COLO829 (cell line): ENCODE results near the gene FAM171A1.

Source experiments
- DNase-seq: peaks from one replicate; pipeline ENCODE4 v3.0.0; 2012; ENCODE audit warnings: low spot score

FAM171A1 gene

GRCh38 chr10:15242261-15242840 is 128.7 kb downstream of the FAM171A1 start:
- no peak for DNase-seq

GRCh38 chr10:15241306-15241705 is 129.8 kb downstream of the FAM171A1 start:
- DNase-seq, result no peak

- DNase-seq, result peak; percentile 16
Observed at GRCh38 chr10:15238555-15239335, 132.3 kb downstream of the FAM171A1 start.

GRCh38 chr10:15237351-15237750 is 133.7 kb downstream of the FAM171A1 start:
- DNase-seq, result no peak

GRCh38 chr10:15236340-15236739 is 134.7 kb downstream of the FAM171A1 start:
- DNase-seq, result no peak

GRCh38 chr10:15232279-15232678 is 138.8 kb downstream of the FAM171A1 start:
- DNase-seq, result no peak

GRCh38 chr10:15231426-15231825 is 139.7 kb downstream of the FAM171A1 start:
- no peak for DNase-seq

- no peak for DNase-seq
Observed at GRCh38 chr10:15230257-15230656, 140.8 kb downstream of the FAM171A1 start.

- DNase-seq, result no peak
Observed at GRCh38 chr10:15229268-15229667, 141.8 kb downstream of the FAM171A1 start.

GRCh38 chr10:15228426-15228825 is 142.7 kb downstream of the FAM171A1 start:
- no peak for DNase-seq

GRCh38 chr10:15227611-15228372 is 143.3 kb downstream of the FAM171A1 start:
- DNase-seq, result no peak

GRCh38 chr10:15225511-15225910 is 145.6 kb downstream of the FAM171A1 start:
- no peak for DNase-seq

GRCh38 chr10:15224948-15225347 is 146.1 kb downstream of the FAM171A1 start:
- DNase-seq, result no peak

- no peak for DNase-seq
Observed at GRCh38 chr10:15223174-15223573, 147.9 kb downstream of the FAM171A1 start.

- no peak for DNase-seq
Observed at GRCh38 chr10:15222511-15222910, 148.6 kb downstream of the FAM171A1 start.

- DNase-seq, result no peak
Observed at GRCh38 chr10:15220445-15220844, 150.6 kb downstream of the FAM171A1 start.

GRCh38 chr10:15216700-15217099 is 154.4 kb downstream of the FAM171A1 start:
- no peak for DNase-seq

- no peak for DNase-seq
Observed at GRCh38 chr10:15214237-15214636, 156.9 kb downstream of the FAM171A1 start.

GRCh38 chr10:15213461-15213861 is 157.6 kb downstream of the FAM171A1 start:
- no peak for DNase-seq

GRCh38 chr10:15211464-15211979 is 159.6 kb downstream of the FAM171A1 start:
- DNase-seq, result no peak

- DNase-seq, result no peak
Observed at GRCh38 chr10:15210521-15210920, 160.6 kb downstream of the FAM171A1 start.

GRCh38 chr10:15209827-15210509 is 161.1 kb downstream of the FAM171A1 start:
- DNase-seq, result peak; percentile 55
